Gastroesophageal sphincter (tissue), 4 donors: ENCODE measurements around the gene ANO10. TPM values are rescaled to one million over a fixed set of nuclear protein-coding genes. Genes with fewer than 3 reads are reported as not detected.

ENCODE experiments used
- ATAC-seq: fragments of 150-250 bp; one replicate; pipeline ENCODE4 v1.9.1; 2016; ENCODE audit warnings: mild to moderate bottlenecking, moderate library complexity
- H3K27ac ChIP-seq, 4 donors: fragments of 200-600 bp; sonication (generic) in 3 of 4; 1 replicate in 3 of 4; 2 replicates in 1 of 4; pipeline ENCODE4 v1.5.1; 2016 to 2019
- H3K27me3 ChIP-seq: fragments of 200-600 bp; sonication (generic); one replicate; pipeline ENCODE4 v1.5.1; 2019
- H3K36me3 ChIP-seq, 2 donors: fragments of 200-600 bp; sonication (generic); one replicate each; pipeline ENCODE4 v1.5.1; 2019; ENCODE audit warnings: control low read depth in 1 of 2
- H3K4me1 ChIP-seq, 3 donors: fragments of 200-600 bp; sonication (generic); 1 replicate in 2 of 3; 2 replicates in 1 of 3; pipeline ENCODE4 v1.5.1; 2016 to 2019; ENCODE audit warnings: control low read depth in 2 of 3
- H3K4me3 ChIP-seq, 2 donors: fragments of 200-600 bp; sonication (generic); one replicate each; pipeline ENCODE4 v1.5.1; 2019; ENCODE audit warnings: mild to moderate bottlenecking in 1 of 2, moderate library complexity in 1 of 2
- H3K9me3 ChIP-seq, 3 donors: fragments of 200-600 bp; sonication (generic); one replicate each; pipeline ENCODE4 v1.5.1; 2017 to 2019; ENCODE audit warnings: control low read depth in 2 of 3
- EP300 ChIP-seq: sonication (generic); formaldehyde crosslinking; IDR thresholded peaks from one replicate; pipeline ENCODE4 v1.6.1; 2017; ENCODE audit warnings: antibody characterized with exemption, mild to moderate bottlenecking
- POLR2A ChIP-seq, 2 donors: fragments of 450-650 bp; IDR thresholded peaks; one replicate each; pipeline ENCODE4 v1.6.1; 2017; ENCODE audit warnings: antibody characterized with exemption in 2 of 2, mild to moderate bottlenecking in 2 of 2, moderate library complexity in 1 of 2
- POLR2AphosphoS5 ChIP-seq: sonication (generic); formaldehyde crosslinking; IDR thresholded peaks from one replicate; pipeline ENCODE4 v1.6.1; 2017; ENCODE audit warnings: antibody characterized with exemption
- WGBS, 2 donors: methylation state at CpG; one replicate each; pipeline ENCODE4 v1.1.5; 2018; ENCODE audit warnings: low coverage in 1 of 2; 5-methylcytosine and 5-hydroxymethylcytosine counted together
- total RNA-seq, 4 donors: library from RNA; depleted of rRNA; stranded (reverse); fragments of >200 nt; gene quantifications; one replicate each; pipeline ENCODE4 v1.1.0, GENCODE V29; 2016
- TF ChIP-seq, protein P1 (sequence below), 4 experiments: fragments of 200-600 bp in 2 of 4; fragments of 450-650 bp in 2 of 4; sonication (generic) in 1 of 4; IDR thresholded peaks; one replicate each; pipeline ENCODE4 v1.5.1; 2017 to 2019; ENCODE audit warnings: antibody characterized with exemption in 4 of 4, mild to moderate bottlenecking in 2 of 4, moderate library complexity in 2 of 4

Gene ANO10
- total RNA-seq, 4 donors from 2014 or later = 22.9 to 33.5 (median 30.2) TPM

DNA sequence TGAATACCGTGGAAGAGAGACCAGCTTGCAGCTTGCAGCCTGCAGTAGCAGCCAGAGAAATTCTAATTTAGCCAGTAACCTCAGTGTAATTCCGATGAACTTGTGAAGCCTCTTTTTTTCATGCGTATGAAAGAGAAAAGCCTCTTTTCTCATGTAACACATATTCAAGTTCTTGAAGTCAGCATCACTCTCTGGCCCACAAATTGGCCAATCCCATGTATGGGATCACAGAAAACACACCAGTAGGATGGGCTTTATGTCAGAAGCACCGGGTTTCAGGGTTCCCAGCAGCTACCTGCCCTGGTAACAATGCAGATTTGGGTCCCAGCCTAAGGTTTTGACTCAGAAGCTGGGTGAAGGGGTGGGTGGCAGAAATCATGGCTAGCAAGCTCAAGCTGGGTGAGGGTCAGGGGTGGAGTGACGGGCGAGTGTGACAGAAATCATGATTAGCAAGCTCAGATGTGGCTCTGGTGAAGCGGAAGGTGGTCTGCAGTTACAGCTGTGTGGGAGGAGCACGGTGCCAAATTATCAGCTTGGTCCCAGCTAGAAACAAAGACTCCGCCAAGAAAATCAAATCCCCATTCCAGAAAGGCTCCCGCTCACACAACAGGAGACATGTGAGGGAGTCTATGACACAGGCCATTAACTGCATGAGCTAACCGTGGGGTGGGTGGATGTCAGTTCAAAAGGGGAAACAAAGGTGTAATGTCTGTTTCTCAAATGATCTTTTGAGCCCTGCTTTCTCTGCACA is 248.8 kb downstream of the ANO10 start:
- Histone ChIP-seq H3K27me3 (no peaks in the 10 kb centered on the region), H3K36me3 (no peaks in the 10 kb centered on the region), H3K27ac (no peak overlapping the region), H3K9me3 (no peaks in the 10 kb centered on the region), H3K4me1 (peaks cover 0 to 5% (median 0%) of the 10 kb centered on the region in 3 donors), H3K4me3 (no peak overlapping the region)
- TF ChIP-seq POLR2AphosphoS5 (no peak), POLR2A (IDR thresholded peaks at IDR 0.05) (no peak), EP300 (no peak)
- WGBS, 2 donors = 81 to 91% methylated on average over 4 to 6 of the region's 11 CpGs
- no peak for ATAC-seq

DNA sequence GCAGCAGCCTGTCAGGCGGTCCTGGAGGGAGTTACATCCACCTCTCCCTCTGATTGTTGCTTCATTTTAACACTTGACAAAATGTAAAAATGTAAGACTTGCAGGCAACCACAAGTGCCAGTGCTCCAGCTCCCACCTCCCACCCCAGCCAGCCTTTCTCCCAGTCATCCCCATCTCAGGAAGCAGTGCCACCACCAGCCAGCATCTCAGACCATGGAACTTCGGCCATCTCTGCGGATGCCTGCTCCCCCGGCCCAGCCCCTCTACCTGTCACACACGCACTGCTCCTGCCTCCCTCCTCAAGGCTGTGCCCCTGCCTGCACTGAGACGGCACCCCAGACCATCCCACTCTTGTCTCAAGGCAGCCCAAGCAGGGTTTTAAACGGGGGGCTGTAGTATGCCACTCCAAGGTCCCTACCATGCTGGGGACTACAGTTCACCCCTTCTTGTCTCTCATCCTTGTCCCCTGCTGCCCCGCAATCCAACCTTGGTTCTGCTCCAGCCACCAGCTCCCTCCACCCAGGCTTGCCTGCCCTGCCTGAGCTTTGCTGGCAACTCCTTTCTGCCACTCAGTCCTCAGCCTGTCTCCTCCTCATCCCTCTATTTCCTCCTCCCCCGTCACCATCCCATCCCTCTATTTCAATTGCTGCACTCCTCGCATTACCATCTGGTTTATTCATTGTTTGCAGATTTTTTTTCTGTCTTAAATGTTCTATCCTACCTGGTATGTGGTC is 249.6 kb downstream of the ANO10 start:
- no peaks in the 10 kb centered on the region for H3K27me3 ChIP-seq
- peaks cover 0 to 2% (median 0%) of the 10 kb centered on the region in 3 donors for H3K4me1 ChIP-seq
- WGBS, 2 donors = 96 to 100% methylated on average over 5 to 8 of the region's 10 CpGs
- H3K4me3 ChIP-seq = no peak overlapping the region
- no peaks in the 10 kb centered on the region for H3K36me3 ChIP-seq
- H3K27ac ChIP-seq = no peak overlapping the region
- TF ChIP-seq POLR2AphosphoS5 = no peak
- no peak for ATAC-seq
- no peaks in the 10 kb centered on the region for H3K9me3 ChIP-seq

DNA sequence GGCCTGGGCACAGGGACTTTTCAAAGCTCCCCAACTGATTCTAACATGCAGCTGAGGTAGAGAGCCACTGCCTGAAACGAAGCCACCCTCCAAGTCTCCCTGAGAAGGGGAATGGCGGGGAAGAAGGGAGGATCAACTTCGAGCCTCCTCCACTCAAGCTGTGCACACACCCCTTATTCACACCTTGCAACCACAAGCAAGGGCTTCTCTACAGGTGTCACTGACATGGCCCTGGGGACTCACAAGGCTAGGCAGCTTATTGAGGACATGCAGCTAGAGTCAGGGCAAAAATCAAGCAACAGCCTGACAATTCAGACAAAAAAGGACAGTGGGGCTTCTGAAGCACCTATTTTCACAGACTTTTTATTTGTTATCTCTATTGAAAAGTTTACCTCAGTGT is 250.3 kb downstream of the ANO10 start:
- H3K9me3 ChIP-seq = no peaks in the 10 kb centered on the region
- ATAC-seq = no peak
- no peaks in the 10 kb centered on the region for H3K27me3 ChIP-seq
- WGBS, 2 donors = 100% methylated on average over 2 of the region's 3 CpGs; no CpG with 5 or more reads in 1 of the 2 donors
- no peak overlapping the region for H3K4me3 ChIP-seq
- TF ChIP-seq POLR2A (IDR thresholded peaks at IDR 0.05) (no peak), EP300 (no peak)
- TF ChIP-seq, protein P1, sequence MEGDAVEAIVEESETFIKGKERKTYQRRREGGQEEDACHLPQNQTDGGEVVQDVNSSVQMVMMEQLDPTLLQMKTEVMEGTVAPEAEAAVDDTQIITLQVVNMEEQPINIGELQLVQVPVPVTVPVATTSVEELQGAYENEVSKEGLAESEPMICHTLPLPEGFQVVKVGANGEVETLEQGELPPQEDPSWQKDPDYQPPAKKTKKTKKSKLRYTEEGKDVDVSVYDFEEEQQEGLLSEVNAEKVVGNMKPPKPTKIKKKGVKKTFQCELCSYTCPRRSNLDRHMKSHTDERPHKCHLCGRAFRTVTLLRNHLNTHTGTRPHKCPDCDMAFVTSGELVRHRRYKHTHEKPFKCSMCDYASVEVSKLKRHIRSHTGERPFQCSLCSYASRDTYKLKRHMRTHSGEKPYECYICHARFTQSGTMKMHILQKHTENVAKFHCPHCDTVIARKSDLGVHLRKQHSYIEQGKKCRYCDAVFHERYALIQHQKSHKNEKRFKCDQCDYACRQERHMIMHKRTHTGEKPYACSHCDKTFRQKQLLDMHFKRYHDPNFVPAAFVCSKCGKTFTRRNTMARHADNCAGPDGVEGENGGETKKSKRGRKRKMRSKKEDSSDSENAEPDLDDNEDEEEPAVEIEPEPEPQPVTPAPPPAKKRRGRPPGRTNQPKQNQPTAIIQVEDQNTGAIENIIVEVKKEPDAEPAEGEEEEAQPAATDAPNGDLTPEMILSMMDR (IDR thresholded peaks at IDR 0.05) = no peak
- peaks cover 0 to 9% (median 0%) of the 10 kb centered on the region in 3 donors for H3K4me1 ChIP-seq
- no peaks in the 10 kb centered on the region for H3K36me3 ChIP-seq
- no peak overlapping the region for H3K27ac ChIP-seq

DNA sequence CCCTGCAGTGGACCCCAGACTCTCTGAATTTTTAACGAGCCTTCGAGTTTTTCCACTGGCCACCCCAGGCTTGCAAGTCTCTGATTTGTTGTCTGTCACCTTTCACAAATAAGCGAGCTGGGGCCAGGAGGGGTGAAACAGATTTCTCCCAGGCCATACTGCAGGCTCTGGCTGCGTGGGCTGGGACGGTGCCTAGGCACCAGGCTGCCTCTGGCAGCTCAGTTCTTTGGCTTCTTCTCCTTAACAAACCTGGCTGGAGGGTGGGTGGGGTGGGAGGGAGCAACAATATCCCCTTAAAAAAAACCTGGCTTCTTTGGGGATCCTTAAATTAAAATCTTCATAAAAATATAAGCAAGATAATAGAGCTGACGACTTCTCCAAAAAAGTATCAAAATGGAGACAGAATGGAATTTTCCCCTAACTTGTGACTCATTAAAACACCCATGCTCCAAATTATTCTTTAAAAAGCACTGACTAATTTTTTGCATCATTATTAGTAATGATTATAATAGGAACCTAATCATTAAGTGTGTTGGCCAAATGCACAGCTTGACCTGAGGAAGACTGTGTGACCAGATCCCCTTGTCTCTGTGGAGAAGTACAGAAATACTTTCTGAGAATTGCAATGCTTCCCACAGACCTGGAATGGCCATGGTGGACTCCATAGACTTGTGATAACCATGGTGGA is 251.4 kb downstream of the ANO10 start:
- Histone ChIP-seq H3K9me3 (no peaks in the 10 kb centered on the region), H3K27ac (no peak overlapping the region), H3K4me1 (peaks cover 0 to 17% (median 0%) of the 10 kb centered on the region in 3 donors), H3K36me3 (peaks cover 0 to 7% of the 10 kb centered on the region in 2 donors), H3K27me3 (no peaks in the 10 kb centered on the region), H3K4me3 (no peak overlapping the region)
- TF ChIP-seq POLR2A (IDR thresholded peaks at IDR 0.05) = no peak
- no peak for TF ChIP-seq POLR2AphosphoS5
- TF ChIP-seq, protein P1 (IDR thresholded peaks at IDR 0.05) = no peak
- TF ChIP-seq EP300 = no peak
- 93% methylated on average over 4 of the region's 6 CpGs for WGBS, 2 donors
- no peak for ATAC-seq

DNA sequence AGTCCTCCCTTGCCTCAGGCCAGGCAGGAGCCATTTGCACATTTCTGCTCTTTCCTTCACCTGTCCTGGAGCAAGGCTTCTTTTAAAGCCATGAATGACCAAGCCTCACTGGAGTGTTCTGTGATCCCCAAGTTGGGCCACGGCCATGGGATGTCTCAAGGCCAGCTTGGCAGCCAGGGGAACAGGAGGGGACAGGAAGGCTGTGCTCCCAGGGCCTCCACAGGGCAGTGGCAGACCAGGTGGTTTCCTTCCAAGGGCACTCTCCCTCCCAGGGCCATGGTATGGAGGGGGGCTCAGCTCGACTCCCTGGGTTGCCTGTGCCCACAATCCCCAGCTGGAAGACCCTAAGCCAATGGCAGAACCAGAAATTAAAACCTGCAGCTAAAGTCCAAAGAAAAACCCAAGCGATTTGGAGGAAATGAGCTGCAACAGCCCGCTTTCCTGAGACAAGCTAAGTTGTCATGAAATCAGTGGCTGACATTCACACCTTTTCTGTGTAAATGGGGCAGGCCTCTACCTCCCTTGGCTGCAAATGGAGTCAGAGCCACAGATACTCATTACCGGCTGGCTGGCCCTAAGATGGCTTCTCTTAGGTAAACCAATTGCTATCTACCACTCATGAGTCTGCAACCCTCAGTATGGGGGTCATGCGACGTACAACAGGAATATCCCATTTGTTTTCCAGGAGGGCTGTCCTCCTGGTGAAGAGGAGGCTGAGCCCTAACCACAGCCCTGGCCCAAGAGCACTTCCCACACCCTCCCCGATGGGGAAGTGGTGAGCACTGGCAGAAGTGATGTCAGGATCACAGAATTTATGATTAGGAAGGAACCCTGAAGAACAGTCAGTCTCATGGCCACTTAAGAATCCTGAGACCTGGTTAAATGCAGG is 252.2 kb downstream of the ANO10 start:
- no peak overlapping the region for H3K27ac ChIP-seq
- no peaks in the 10 kb centered on the region for H3K9me3 ChIP-seq
- H3K4me3 ChIP-seq = no peak overlapping the region
- TF ChIP-seq EP300 (no peak), POLR2A (IDR thresholded peaks at IDR 0.05) (no peak), POLR2AphosphoS5 (no peak)
- TF ChIP-seq, protein P1 (IDR thresholded peaks at IDR 0.05) = no peak
- 82 to 100% methylated on average over 2 to 3 of the region's 8 CpGs for WGBS, 2 donors
- peaks cover 0 to 15% of the 10 kb centered on the region in 2 donors for H3K36me3 ChIP-seq
- no peaks in the 10 kb centered on the region for H3K27me3 ChIP-seq
- H3K4me1 ChIP-seq = peaks cover 0 to 17% (median 0%) of the 10 kb centered on the region in 3 donors
- no peak for ATAC-seq
